ENCODE measurements around the gene SV2B.

SV2B gene

GRCh38 chr15:91227766-91228165 lies 127.7 kb downstream of the SV2B start:
- Histone ChIP-seq H3K36me3 (no peaks in the 10 kb centered on the region), H3K27ac (peak overlapping the region; percentile 21; the same call in 1 of the 2 replicates), H3K27me3 (ENCODE audit: insufficient read depth, low read depth, severe bottlenecking) (no peaks in the 10 kb centered on the region), H3K9me3 (ENCODE audit: severe bottlenecking) (no peaks in the 10 kb centered on the region), H3K4me3 (ENCODE audit: low read depth, low read length) (no peak overlapping the region)
- TF ChIP-seq CTCF (IDR thresholded peaks at IDR 0.05; ENCODE audit: low read depth, low read length): no peak
- no peak for DNase-seq

GRCh38 chr15:91228383-91228782 lies 128.3 kb downstream of the SV2B start:
- H3K4me3 ChIP-seq (ENCODE audit: low read depth, low read length): no peak overlapping the region
- no peak for DNase-seq
- no peaks in the 10 kb centered on the region for H3K36me3 ChIP-seq
- no peaks in the 10 kb centered on the region for H3K9me3 ChIP-seq (ENCODE audit: severe bottlenecking)
- no peak for TF ChIP-seq CTCF (IDR thresholded peaks at IDR 0.05; ENCODE audit: low read depth, low read length)
- H3K27me3 ChIP-seq (ENCODE audit: insufficient read depth, low read depth, severe bottlenecking): no peaks in the 10 kb centered on the region
- H3K27ac ChIP-seq: no peak overlapping the region

GRCh38 chr15:91228890-91229289 lies 128.8 kb downstream of the SV2B start:
- Histone ChIP-seq H3K4me3 (ENCODE audit: low read depth, low read length) (no peak overlapping the region), H3K9me3 (ENCODE audit: severe bottlenecking) (no peaks in the 10 kb centered on the region), H3K27ac (no peak overlapping the region), H3K36me3 (no peaks in the 10 kb centered on the region), H3K27me3 (ENCODE audit: insufficient read depth, low read depth, severe bottlenecking) (no peaks in the 10 kb centered on the region)
- DNase-seq: no peak
- no peak for TF ChIP-seq CTCF (IDR thresholded peaks at IDR 0.05; ENCODE audit: low read depth, low read length)

GRCh38 chr15:91231703-91232102 lies 131.6 kb downstream of the SV2B start:
- DNase-seq: no peak
- H3K4me3 ChIP-seq (ENCODE audit: low read depth, low read length): no peak overlapping the region
- H3K36me3 ChIP-seq: no peaks in the 10 kb centered on the region
- no peaks in the 10 kb centered on the region for H3K9me3 ChIP-seq (ENCODE audit: severe bottlenecking)
- H3K27ac ChIP-seq: no peak overlapping the region
- no peaks in the 10 kb centered on the region for H3K27me3 ChIP-seq (ENCODE audit: insufficient read depth, low read depth, severe bottlenecking)
- TF ChIP-seq CTCF (IDR thresholded peaks at IDR 0.05; ENCODE audit: low read depth, low read length): no peak

GRCh38 chr15:91234759-91235158 lies 134.7 kb downstream of the SV2B start:
- H3K27ac ChIP-seq: no peak overlapping the region
- no peak overlapping the region for H3K4me3 ChIP-seq (ENCODE audit: low read depth, low read length)
- TF ChIP-seq CTCF (IDR thresholded peaks at IDR 0.05; ENCODE audit: low read depth, low read length): no peak
- H3K36me3 ChIP-seq: no peaks in the 10 kb centered on the region
- H3K9me3 ChIP-seq (ENCODE audit: severe bottlenecking): no peaks in the 10 kb centered on the region
- H3K27me3 ChIP-seq (ENCODE audit: insufficient read depth, low read depth, severe bottlenecking): no peaks in the 10 kb centered on the region
- no peak for DNase-seq

GRCh38 chr15:91235376-91235775 lies 135.3 kb downstream of the SV2B start:
- Histone ChIP-seq H3K27me3 (ENCODE audit: insufficient read depth, low read depth, severe bottlenecking) (no peaks in the 10 kb centered on the region), H3K27ac (no peak overlapping the region), H3K36me3 (no peaks in the 10 kb centered on the region), H3K4me3 (ENCODE audit: low read depth, low read length) (no peak overlapping the region), H3K9me3 (ENCODE audit: severe bottlenecking) (no peaks in the 10 kb centered on the region)
- no peak for TF ChIP-seq CTCF (IDR thresholded peaks at IDR 0.05; ENCODE audit: low read depth, low read length)
- no peak for DNase-seq

All from WERI-Rb-1 (cell line).